Measurements from ENCODE around the gene GYS1. TPM values are rescaled to one million over a fixed set of nuclear protein-coding genes. Genes with fewer than 3 reads are reported as not detected.

GYS1 gene
- total RNA-seq, 1 donor from 2014 or later = 50.7 TPM

GRCh38 chr19:48958006-48958405, 35.1 kb downstream of the GYS1 start:
- TF ChIP-seq CTCF (IDR thresholded peaks at IDR 0.05) = no peak
- H3K4me3 Mint-ChIP-seq = no peak overlapping the region
- no peak for DNase-seq
- H3K4me1 Mint-ChIP-seq = peaks cover 44% of the 10 kb centered on the region
- POLR2A ChIA-PET = interaction anchor here (0.6 to 4.9 kb wide), 2 partner anchors 34 to 84 kb away, joined by 3 to 53 read pairs; partner anchors contain the start of gene PPP1R15A
- CTCF ChIA-PET = no interaction called here
- peaks cover 32% of the 10 kb centered on the region for H3K36me3 Mint-ChIP-seq (ENCODE audit: low read depth)
- no peaks in the 10 kb centered on the region for H3K27me3 Mint-ChIP-seq
- peak overlapping the region; percentile 24 for H3K27ac Mint-ChIP-seq
- H3K9me3 Mint-ChIP-seq = no peaks in the 10 kb centered on the region
- intact Hi-C loops (cut with micrococcal nuclease) = no loop called here
- no peak for ATAC-seq (ENCODE audit: low read depth)

- Mint-ChIP-seq H3K9me3 (no peaks in the 10 kb centered on the region), H3K4me3 (peak overlapping the region; percentile 91), H3K4me1 (peaks cover 26% of the 10 kb centered on the region), H3K27ac (peak overlapping the region; percentile 70), H3K27me3 (no peaks in the 10 kb centered on the region), H3K36me3 (ENCODE audit: low read depth) (peaks cover 23% of the 10 kb centered on the region)
- ChIA-PET CTCF (interaction anchor here (1.7 kb wide), 1 partner anchor 15 kb away, joined by 6 read pairs; no protein-coding TSS in a partner anchor), POLR2A (interaction anchor here (0.5 to 4.0 kb wide), 6 partner anchors 10 to 467 kb away, joined by 3 to 43 read pairs (median 6); partner anchors contain the start of genes FTL, NUCB1, PPP1R15A and RUVBL2)
- ATAC-seq (ENCODE audit: low read depth) (no peak), DNase-seq (no peak)
- no peak for TF ChIP-seq CTCF (IDR thresholded peaks at IDR 0.05)
- intact Hi-C loops (cut with micrococcal nuclease) = loop anchor here (2.0 kb wide), 1 partner anchor 37 kb away; the partner anchor contains the start of genes GYS1 and RUVBL2
Observed at GRCh38 chr19:48955308-48955958, 37.7 kb downstream of the GYS1 start.

- Mint-ChIP-seq H3K9me3 (no peaks in the 10 kb centered on the region), H3K36me3 (ENCODE audit: low read depth) (peaks cover 23% of the 10 kb centered on the region), H3K27me3 (no peaks in the 10 kb centered on the region), H3K4me1 (peaks cover 26% of the 10 kb centered on the region), H3K27ac (peak within 1 kb of the TSS; percentile 87), H3K4me3 (peak within 1 kb of the TSS; percentile 91)
- ChIA-PET POLR2A (interaction anchor here (0.6 to 4.0 kb wide), 10 partner anchors 8 to 116 kb away, joined by 3 to 43 read pairs (median 8); partner anchors contain the start of genes FTL, NUCB1, PPP1R15A and RUVBL2), CTCF (interaction anchor here (1.1 to 1.7 kb wide), 2 partner anchors 16 to 19 kb away, joined by 3 to 6 read pairs; no protein-coding TSS in a partner anchor)
- TF ChIP-seq CTCF (IDR thresholded peaks at IDR 0.05) = no peak
- peak; percentile 89 for ATAC-seq (ENCODE audit: low read depth)
- intact Hi-C loops (cut with micrococcal nuclease) = loop anchor here (1.0 to 2.0 kb wide), 4 partner anchors 11 to 54 kb away; partner anchors contain the start of genes DHDH, FTL, GYS1 and NUCB1
- DNase-seq = peak; percentile 93
Observed at GRCh38 chr19:48954595-48955307, 38.4 kb downstream of the GYS1 start, which contains the start of gene BAX. Gene BAX, plus strand, starts transcription at chr19:48954875. Its CDS starts 54 bp downstream, at chr19:48954929.

GRCh38 chr19:48953990-48954594, 39.0 kb downstream of the GYS1 start:
- intact Hi-C loops (cut with micrococcal nuclease) = loop anchor here (1.0 to 2.0 kb wide), 4 partner anchors 11 to 54 kb away; partner anchors contain the start of genes DHDH, FTL, GYS1 and NUCB1
- H3K4me3 Mint-ChIP-seq = peak overlapping the region; percentile 91
- H3K36me3 Mint-ChIP-seq (ENCODE audit: low read depth) = peaks cover 23% of the 10 kb centered on the region
- H3K27ac Mint-ChIP-seq = peak overlapping the region; percentile 87
- ChIA-PET CTCF (interaction anchor here (1.1 to 1.7 kb wide), 2 partner anchors 17 to 20 kb away, joined by 3 to 6 read pairs; no protein-coding TSS in a partner anchor), POLR2A (interaction anchor here (0.6 to 4.0 kb wide), 8 partner anchors 8 to 115 kb away, joined by 3 to 43 read pairs (median 8); partner anchors contain the start of genes FTL, PPP1R15A and RUVBL2)
- no peak for TF ChIP-seq CTCF (IDR thresholded peaks at IDR 0.05)
- no peaks in the 10 kb centered on the region for H3K27me3 Mint-ChIP-seq
- no peak for DNase-seq
- H3K4me1 Mint-ChIP-seq = peaks cover 26% of the 10 kb centered on the region
- ATAC-seq (ENCODE audit: low read depth) = no peak
- no peaks in the 10 kb centered on the region for H3K9me3 Mint-ChIP-seq

All from activated B cell treated with CpG ODN at 0.5 μM for 24 hours (primary cell).